ENCODE results near the gene SPATA31C2.
"Not testable (repeated sequence)": the region's sequence is repeated elsewhere in the genome, so short reads cannot be mapped to it uniquely, and the experiment has no call there.

Gene SPATA31C2

DNA sequence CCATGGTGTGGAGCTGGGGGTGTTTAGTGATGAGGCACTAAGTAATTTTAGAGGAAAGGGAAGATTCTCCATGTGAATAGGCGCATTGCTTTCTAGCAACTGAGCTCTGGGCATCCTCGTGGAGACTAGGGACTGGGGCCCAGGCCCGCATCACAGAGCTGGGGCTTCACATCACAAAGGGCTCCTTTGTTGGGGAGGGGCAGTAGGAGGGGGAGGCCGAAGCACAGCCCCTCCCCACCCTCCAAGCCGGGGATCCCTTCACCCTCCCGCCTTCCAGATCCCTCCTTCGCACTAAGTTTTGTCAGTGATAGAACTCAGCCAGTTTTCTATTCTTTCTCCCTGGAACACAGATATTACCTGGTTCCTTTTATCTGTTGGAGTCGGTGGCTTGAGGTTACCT lies at the start of gene SPATA31C2:
SPATA31C2 (minus strand) TSS at position 101 of the 400 bp plus-strand sequence; CDS start at position 72, 29 bp downstream.
- not testable (repeated sequence) for DNase-seq

DNA sequence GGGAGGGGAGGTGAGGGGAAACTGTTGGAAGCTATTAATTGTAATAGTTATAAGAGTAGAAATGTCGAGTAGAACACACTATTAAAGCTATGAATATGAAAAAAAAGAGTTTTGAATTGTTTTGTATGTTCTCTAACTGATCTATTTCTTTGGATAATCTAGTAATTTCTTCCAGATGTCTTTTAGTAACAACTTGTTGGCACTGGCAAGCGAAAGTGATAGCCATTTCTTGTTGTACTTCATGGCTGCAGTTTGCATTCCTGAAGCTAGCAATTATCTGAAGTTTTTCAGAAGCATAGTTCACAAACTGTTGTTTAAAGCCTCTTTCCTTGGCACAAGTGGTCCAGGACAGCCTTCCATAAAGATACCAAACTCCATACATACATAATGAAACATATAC lies 49.4 kb upstream of the SPATA31C2 start:
- no peak for DNase-seq

DNA sequence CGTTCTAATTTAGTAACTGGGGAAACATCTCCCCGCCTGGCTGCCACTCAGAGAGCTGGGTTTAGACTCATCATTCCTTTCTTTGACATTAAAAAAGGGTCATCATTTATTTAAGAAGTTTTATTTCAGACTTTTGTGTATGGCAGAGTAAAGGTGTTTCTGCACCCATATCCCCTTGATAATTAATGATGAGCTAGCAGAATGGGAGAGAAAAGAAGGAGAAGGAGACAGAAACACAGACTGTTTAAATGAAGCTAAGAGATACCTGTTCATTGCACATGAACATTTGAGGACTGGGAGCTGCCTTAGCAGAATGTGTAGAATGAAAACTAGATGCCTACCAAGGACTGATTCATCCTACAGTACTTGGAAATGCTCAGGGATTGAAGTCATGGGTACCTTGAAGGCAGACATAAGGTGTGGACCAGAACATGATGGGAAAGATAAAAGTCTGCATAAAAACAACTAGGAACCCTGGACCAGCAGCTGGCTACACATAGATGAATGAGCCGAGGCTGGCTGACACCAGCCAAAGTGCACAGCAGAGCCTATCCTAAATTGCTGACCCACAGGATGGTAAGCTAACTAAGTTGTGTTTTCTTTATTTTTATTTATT lies 48.3 kb upstream of the SPATA31C2 start:
- DNase-seq = no peak

DNA sequence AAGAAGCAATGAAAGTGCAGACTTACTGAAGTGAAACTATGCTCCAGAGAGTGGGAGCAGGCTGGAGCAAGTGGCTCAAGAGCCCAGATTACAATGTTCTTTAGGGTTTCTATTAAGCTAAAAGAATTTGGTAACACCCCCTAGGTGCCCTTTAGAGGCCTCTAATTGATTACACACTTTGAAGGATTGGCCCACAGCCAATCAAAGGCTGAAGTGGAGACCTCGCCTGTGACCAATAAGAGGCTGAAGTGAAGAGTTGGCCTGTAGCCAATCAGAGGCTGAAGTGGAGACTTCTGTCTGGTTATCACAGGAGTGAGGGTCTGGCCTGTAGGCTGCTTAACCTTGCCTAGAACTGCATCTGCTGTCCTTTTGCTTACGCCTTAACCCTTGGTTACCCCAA lies 46.7 kb upstream of the SPATA31C2 start:
- DNase-seq = no peak

DNA sequence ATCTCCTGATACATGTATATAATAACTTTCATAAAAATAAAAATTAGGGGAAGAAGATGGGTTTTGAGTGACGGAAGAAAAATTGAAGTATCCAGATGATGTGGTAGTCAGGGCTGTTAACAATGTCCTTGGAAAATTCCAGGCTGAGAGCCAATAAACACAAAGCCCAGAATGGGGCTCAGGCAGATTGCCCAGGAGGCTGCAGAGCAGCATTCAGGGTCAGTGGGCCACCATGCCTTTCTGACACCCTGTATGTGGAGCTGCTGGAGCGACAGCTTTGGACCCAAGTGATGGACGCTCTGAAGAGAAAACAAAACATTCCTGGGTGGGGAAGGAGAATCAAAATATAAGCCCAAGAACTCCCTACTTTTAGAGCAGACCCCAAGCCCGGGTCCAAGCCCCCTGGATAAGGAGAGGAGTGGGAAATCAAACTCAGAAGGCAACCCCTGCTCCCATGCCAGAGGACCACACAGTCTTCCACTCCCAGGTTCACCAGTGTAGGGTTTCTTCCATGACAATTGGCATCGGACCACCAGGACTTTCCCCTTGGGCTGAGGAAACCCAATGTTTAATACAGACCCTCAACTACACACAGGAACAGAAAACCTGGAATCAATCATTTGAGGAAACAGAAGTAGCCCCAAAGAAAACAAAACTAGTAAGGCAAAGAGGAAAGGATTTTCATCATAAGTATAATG lies 45.7 kb upstream of the SPATA31C2 start:
- DNase-seq = no peak

DNA sequence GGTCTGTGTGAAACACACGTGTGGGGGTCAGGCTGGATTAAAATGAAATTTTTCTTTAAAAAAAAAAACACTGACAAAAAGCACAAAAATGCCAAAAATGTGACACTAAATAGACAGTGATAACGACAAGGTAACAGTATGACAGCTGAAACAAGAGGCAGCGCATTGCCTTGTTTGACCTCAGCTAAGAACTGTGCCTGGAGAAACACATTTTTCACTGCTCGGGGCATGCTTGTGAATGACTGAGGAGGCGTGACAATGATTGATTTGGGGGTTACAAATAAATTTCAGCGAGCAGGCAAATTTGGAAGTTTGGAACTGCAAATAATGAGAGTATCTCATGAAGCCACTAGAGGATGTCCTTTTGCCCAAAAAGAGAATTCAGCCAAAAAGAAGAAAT lies 44.2 kb upstream of the SPATA31C2 start:
- no peak for DNase-seq

DNA sequence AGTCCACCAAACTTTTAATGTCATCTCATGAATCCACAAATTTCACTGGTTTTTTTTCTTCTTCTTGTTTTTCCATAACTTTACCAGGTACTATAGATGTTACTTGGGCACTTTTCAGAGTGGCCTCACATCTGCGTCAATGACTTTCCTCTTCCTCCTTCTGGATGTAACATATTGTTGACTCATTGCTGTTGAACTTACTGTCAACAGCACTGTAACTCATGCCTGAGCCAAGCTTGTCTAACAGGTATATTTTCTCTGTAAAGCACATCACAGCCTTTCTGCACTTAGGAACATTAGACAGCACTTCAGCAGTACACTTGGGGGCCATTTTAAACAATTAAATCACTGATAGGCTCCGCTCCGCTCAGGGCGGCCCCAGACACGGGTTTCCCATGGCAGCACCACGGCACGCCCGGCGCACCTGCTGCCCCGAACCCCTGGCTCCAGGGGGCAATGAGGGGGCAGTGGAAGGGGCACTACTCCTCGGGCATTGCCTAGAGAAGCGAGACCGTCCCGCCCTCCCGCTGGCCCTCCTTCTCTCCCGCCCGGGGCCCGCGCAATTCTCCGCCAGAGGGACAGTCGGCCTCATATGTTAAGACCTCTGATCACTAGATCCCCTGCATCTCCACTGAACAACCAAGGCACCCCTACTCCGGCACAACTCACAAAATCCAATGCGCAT lies 41.9 kb upstream of the SPATA31C2 start:
- no peak for DNase-seq

DNA sequence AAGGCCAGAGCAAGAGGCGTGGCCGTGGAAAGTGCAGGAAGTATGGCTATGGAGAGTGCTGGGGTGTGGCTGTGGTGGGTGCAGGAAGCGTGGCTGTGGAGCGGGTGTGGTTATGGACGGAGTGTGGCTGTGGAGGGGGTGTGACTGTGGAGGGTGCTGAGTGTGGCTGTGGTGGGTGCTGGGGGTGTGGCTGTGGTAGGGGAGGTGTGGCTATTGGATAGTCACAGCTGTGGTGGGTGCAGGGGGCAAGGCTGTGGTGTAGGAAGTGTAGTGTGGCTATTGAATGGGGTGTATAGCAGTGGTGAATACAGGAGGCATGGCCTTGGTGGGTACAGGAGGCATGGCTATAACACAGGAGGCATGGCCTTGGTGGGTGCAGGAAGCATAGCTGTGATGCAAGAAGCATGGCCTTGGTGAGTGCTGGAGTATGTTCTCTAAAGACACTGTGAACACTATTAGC lies 40.8 kb upstream of the SPATA31C2 start:
- DNase-seq = no peak

DNA sequence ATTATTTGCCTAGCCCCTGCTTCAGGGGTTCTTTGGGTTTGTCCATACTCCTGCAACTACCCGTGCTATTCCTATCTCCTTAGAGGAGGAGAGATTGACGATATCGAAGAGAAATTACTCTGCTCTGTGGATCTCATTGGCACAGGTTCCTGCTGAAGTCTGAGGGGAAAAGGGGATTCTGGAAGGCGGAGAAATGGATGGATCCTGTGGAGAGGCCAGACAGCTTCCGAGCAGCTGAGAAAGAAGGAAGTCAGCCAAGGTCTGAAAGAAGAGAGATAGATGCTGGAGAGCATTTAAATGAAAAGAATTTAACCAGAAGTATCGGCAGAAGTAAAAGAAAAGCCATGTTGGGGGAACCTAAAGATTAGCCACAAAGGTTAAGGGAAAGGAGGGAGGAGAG lies 40.4 kb upstream of the SPATA31C2 start:
- no peak for DNase-seq

DNA sequence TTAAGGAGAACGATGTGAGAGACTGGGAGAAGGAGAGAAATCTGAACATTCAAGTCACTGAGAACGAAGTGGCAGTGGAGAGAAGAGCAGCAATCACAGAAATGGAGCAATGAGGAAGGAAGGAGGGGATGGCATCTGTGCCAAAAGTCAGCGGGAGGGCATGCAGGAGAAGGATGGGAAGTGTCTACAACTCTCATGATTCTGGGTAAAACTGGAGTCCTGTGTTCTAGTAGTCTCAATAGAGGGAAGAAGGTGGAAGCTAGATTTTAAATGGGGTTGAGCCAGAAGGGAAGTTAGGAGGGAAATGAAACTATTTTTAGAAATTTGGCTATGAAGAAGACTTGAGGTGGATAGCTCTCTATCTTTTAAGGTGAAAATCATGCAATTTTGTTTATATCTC lies 39.1 kb upstream of the SPATA31C2 start:
- no peak for DNase-seq

DNA sequence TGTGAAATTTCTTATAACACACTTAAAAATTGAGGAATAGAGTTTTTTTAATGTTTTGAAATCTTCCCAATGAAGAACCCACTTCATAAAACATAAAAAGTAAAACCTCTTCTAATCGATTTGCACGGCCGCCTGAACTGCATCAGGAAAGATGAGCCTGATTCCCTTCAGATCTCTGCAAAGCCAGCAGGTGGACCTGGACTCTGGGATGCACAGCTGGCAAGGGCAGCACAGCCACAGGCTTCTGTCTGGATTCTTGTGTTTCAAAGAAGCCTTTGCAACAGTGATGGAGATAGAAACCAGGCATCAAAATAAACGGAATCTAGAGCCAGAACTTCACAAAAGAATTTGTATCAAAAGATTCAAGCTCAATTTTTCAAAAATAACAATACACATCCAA lies 36.0 kb upstream of the SPATA31C2 start:
- DNase-seq = no peak

DNA sequence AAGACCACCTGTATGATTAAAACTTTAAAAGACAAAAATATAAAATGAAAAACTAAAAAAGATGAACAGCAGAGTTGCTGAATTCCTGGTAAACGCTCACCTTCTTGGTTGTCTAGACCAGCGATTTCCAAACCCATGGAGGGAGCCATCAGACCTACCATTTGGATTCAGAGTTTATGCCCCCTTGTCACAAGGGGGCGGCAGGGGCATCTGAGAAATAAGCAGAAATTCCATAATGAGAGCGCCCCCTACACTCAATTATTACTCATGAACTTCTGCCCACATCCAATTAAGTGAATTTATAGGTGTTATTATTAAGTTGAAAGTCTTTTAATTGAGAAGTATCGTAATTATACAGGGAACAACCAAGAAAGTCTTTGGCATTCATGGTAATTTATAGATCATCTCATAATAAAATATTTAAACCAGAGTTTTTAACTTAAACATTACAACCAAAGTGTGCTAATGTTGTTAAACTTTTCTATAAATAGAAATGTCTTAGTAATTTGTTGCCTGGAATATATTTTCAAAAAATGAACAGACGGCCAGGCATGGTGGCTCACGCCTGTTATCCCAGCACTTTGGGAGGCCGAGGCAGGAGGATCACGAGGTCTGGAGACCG lies 35.2 kb upstream of the SPATA31C2 start:
- no peak for DNase-seq

DNA sequence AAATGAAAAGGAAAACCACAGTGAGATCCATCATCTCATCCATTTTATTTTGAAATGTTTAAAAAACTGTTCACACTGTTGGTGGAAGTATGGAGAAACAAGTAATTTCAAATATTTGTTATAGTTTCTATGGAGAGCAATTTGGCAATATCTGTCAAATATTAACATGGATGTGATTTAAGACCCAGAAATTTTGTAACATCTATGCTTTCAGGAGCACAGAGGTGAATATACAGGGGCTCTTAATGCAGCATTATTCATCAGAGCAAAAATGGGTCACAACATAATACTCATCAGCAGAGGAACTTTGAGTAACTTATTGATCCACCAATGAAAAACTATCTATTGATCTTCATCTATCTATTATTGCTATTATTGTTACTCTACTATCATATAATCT lies 31.4 kb upstream of the SPATA31C2 start:
- DNase-seq = no peak

DNA sequence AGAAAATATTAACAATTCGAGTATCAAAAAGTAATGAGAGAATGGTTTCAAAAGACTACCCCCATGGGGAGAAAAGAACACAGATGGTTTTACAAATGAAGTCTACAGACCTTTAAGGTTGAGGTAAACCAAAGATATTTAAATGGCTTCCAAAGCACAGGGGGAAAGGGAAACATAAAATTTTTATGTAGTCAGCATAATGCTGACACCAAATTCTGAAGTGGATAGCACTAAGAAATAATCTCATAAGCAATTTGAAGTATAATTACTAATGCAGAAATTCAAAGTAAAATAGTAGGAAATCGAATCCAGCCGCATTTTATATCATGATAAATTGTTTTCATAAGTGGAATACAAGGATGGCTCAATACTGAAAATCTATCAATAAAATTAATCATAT lies 30.3 kb upstream of the SPATA31C2 start:
- DNase-seq = no peak

DNA sequence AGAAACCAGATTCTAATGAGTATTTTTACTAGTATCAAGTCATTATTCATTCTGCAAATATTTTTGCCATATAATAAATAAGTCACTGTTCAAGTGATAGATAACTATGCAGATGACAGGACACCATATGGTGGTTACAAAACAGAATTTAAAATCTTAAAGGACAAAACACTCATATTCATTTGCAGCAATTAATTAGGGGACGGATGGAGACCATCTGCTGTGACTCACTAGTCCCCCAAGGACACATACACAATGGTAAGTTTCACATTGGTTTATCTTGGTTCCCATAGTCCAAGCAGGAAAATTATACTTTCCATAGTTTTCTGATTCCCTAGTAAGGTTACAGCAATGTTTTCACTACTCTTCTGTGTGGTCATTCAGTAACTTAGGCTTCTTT lies 28.4 kb upstream of the SPATA31C2 start:
- no peak for DNase-seq

DNA sequence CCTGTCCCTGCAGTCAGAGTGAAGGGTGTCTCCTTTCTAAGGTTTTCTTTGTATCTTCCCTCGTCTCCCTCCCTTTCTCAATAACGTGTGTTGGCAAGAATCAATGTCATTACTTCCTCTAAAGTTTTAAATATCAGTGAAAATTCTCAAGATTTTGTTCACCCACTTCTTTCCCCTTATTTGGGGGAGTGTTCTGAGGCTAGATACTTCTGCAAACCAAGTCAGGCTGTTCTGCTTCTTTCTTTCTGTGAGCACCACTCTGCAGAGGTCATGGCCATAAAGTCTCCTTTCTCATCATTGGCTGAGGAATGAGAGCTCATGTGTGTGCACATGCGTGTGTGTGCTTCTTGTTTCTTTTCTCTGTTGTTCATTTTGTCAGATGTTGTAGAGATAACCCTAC lies 26.6 kb upstream of the SPATA31C2 start:
- no peak for DNase-seq

DNA sequence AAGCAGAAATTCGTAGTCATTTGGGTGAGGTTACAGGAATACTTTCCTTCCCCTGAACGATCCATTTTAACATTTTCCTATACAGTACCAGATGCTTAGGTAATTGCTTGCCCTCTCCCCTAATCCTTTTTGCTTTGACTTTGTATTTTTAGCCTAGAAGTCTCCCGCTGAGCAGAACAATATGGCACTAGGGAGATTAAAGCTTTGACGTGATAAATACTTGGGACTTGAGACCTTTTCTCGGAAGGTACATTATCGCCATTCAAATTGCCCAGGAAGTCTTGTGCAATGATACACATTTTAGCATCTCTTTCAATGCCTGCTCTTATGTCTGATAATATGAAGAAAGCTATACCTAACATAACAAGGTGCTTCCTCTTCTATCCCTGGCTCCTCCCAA lies 22.9 kb upstream of the SPATA31C2 start:
- no peak for DNase-seq

DNA sequence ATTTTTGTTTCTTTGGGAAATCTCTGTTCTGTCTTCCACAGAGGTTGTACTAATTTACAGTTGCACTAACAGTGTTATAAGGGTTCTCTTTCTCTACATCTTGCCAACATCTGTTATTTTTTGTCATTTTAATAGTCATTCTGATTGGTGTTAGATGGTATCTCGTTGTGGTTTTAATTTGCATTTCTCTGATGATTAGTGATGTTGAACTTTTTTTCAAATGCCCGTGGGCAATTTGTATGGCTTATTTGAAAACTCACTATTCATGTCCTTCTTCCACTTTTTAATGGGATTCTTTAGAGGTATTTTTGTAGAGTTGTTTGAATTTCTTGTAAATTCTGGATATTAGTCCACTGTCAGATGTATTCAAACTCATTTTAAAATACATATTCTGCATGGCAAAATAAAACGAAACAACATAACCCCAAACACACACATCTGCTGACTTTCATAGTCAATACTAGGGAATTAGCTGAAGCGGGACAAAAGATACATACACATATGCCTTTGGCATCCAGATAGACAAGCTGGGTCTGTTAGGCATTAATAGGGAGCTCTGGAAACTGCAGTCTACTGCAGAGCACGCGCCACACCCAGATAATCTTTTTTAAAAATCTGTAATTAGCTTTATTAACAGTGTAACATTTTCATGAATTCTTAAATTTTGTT lies 5.8 kb upstream of the SPATA31C2 start:
- DNase-seq = no peak

DNA sequence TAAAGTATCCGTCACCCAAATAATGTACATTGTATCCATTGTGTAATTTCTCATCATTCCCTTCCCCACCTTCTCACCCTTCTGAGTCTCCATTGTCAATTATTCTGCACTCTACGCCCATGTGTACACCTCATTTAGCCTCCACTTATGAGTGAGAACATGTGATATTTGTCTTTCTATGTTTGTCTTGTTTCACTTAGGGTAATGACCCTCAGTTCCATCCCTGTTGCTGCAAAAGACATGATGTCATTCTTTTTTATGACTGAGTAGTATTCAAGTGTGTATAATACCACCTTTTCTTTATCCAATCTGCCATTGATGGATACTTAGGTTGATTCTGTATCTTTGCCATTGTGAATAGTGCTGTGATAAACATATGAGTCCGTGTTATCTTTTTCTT lies 4.9 kb upstream of the SPATA31C2 start:
- DNase-seq = no peak

DNA sequence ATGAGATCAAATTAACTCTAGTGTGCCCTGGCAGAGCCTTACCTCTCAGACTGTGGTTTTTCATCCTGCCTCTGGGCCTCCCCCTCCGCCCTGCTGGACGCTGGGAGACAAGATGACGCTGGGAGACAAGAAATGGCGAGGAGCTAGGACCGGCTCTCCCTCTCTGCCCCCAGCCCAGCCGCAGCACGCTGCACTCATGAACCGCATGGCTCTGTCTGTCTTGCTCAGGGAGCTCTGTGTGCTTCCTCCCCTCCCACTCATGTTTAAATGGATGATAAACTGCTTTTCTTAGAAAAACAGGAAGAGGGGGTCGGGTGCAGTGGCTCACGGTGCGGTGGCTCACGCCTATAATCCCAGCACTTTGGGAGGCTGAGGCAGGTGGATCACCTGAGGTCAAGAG lies 4.7 kb downstream of the SPATA31C2 start:
- DNase-seq = not testable (repeated sequence)

DNA sequence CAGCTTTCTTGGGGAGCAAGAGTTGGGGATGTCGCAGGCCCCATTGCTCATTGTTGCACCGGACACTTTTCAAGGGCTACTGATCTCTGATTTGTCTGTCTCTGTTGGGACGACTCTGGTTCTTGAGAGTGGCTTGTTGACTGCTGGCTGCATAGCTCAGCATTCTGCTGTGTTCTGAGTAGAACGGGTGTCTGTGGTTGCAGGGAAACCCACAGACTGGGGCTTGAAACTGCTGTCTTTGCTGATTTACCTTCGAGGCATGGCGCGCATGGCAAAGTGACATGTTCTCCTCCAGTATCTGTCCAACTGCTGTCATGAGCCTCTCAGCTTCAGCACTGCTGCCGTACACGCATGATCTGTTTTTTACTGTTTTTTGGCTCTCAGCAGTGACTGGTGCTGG lies 8.7 kb downstream of the SPATA31C2 start:
- DNase-seq = not testable (repeated sequence)

DNA sequence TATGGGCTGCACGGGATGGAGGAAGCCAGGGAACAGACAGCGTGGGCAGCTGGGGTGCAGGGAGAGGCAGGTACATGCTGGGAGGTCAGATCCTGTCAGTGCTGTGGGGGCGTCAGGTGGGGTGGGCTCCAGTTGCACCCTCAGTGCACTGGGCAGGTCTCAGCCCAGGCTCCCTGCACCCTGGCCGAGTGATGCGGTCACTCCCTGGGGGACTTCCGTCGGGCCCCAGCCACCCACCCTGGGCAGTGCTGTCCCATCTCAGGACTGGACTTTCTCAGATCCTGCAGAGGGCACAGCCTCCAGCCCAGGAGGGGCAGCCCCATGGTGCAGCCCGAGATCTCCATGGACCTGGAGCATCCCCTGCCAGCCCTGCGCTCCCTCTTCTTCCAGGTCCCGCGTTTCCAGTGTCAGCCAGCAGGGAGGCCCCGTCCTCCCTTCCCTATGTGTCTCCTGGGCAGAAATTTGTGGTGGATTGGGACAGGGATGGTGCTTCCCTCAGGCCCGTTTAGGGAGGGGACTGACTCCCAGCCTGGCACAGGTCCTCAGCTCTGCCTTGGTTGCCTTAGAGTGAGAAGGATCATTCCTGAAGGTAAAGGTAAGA lies 10.5 kb downstream of the SPATA31C2 start:
- not testable (repeated sequence) for DNase-seq

DNA sequence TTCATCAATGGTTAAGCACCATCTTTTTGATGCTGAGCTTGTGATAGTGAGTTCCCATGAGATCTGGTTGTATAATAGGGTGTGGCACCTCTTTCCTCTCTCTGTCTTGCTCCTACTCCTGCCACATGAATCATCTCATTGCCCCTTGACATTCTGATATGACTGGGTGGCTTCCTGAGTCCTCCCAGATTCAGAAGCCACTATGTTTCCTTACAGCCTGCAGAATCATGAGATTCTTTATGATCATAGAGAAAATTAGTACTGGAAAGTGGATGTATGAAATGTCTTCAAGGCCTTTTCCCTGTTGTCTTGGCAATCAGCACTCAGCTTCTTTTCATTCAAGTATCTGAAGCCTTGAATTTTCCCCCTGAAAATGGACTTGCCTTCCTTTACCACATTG lies 14.9 kb downstream of the SPATA31C2 start:
- not testable (repeated sequence) for DNase-seq
